ENCODE data around the gene ABTB2. TPM values are rescaled to one million over a fixed set of nuclear protein-coding genes. Genes with fewer than 3 reads are reported as not detected.

The ABTB2 gene
- total RNA-seq, 4 donors from 2014 or later: 5.4 to 15.6 (median 12.8) TPM

GRCh38 chr11:34379079-34379478 is 21.3 kb upstream of the ABTB2 start:
- Histone ChIP-seq H3K27me3 (no peaks in the 10 kb centered on the region), H3K4me3 (no peak overlapping the region), H3K36me3 (no peaks in the 10 kb centered on the region), H3K9me3 (peaks cover 5% of the 10 kb centered on the region), H3K27ac (no peak overlapping the region), H3K4me1 (no peaks in the 10 kb centered on the region)
- TF ChIP-seq POLR2A (IDR thresholded peaks at IDR 0.05): no peak
- no peak for TF ChIP-seq EP300 (IDR thresholded peaks at IDR 0.05)
- no peak for TF ChIP-seq POLR2AphosphoS5 (IDR thresholded peaks at IDR 0.05)
- no peak for TF ChIP-seq CTCF (IDR thresholded peaks at IDR 0.05)
- DNase-seq (ENCODE audit: low spot score in 2 of 2): no peak
- 76% methylated on average over 1 of the region's 1 CpG for WGBS

- 96% methylated on average over 1 of the region's 1 CpG for WGBS
- TF ChIP-seq EP300 (IDR thresholded peaks at IDR 0.05): no peak
- TF ChIP-seq CTCF (IDR thresholded peaks at IDR 0.05): no peak
- no peak for TF ChIP-seq POLR2AphosphoS5 (IDR thresholded peaks at IDR 0.05)
- no peak for TF ChIP-seq POLR2A (IDR thresholded peaks at IDR 0.05)
Observed at GRCh38 chr11:34373727-34374126, 15.9 kb upstream of the ABTB2 start.

GRCh38 chr11:34366522-34366921 is 8.7 kb upstream of the ABTB2 start:
- Histone ChIP-seq H3K9me3 (no peaks in the 10 kb centered on the region), H3K36me3 (no peaks in the 10 kb centered on the region), H3K27ac (no peak overlapping the region), H3K27me3 (no peaks in the 10 kb centered on the region), H3K4me1 (peaks cover 6% of the 10 kb centered on the region), H3K4me3 (no peak overlapping the region)
- TF ChIP-seq POLR2A (IDR thresholded peaks at IDR 0.05) (no peak), CTCF (IDR thresholded peaks at IDR 0.05) (no peak), EP300 (IDR thresholded peaks at IDR 0.05) (no peak), POLR2AphosphoS5 (IDR thresholded peaks at IDR 0.05) (no peak)
- no peak for DNase-seq (ENCODE audit: low spot score in 2 of 2)
- WGBS: 45% methylated on average over 2 of the region's 2 CpGs

More at GRCh38 chr11:34373727-34374126, 15.9 kb upstream of the ABTB2 start:
- no peak for DNase-seq (ENCODE audit: low spot score in 2 of 2)
- H3K4me1 ChIP-seq: peaks cover 9% of the 10 kb centered on the region
- H3K4me3 ChIP-seq: no peak overlapping the region
- no peak overlapping the region for H3K27ac ChIP-seq
- no peaks in the 10 kb centered on the region for H3K36me3 ChIP-seq
- H3K9me3 ChIP-seq: peaks cover 5% of the 10 kb centered on the region
- no peaks in the 10 kb centered on the region for H3K27me3 ChIP-seq

- Histone ChIP-seq H3K27ac (no peak overlapping the region), H3K9me3 (no peaks in the 10 kb centered on the region), H3K36me3 (no peaks in the 10 kb centered on the region), H3K27me3 (no peaks in the 10 kb centered on the region), H3K4me1 (peaks cover 2% of the 10 kb centered on the region), H3K4me3 (no peak overlapping the region)
- DNase-seq (ENCODE audit: low spot score in 2 of 2): no peak
- WGBS: 60% methylated on average over 3 of the region's 3 CpGs
- TF ChIP-seq POLR2AphosphoS5 (IDR thresholded peaks at IDR 0.05): no peak
- TF ChIP-seq CTCF (IDR thresholded peaks at IDR 0.05): no peak
- TF ChIP-seq POLR2A (IDR thresholded peaks at IDR 0.05): no peak
- TF ChIP-seq EP300 (IDR thresholded peaks at IDR 0.05): no peak
Observed at GRCh38 chr11:34364102-34364501, 6.3 kb upstream of the ABTB2 start.

- peaks cover 7% of the 10 kb centered on the region for H3K4me1 ChIP-seq
- H3K27ac ChIP-seq: no peak overlapping the region
- 76% methylated on average over 8 of the region's 8 CpGs for WGBS
- DNase-seq (ENCODE audit: low spot score in 2 of 2): no peak
- H3K36me3 ChIP-seq: no peaks in the 10 kb centered on the region
- H3K4me3 ChIP-seq: no peak overlapping the region
- TF ChIP-seq EP300 (IDR thresholded peaks at IDR 0.05) (no peak), POLR2A (IDR thresholded peaks at IDR 0.05) (no peak), CTCF (IDR thresholded peaks at IDR 0.05) (no peak), POLR2AphosphoS5 (IDR thresholded peaks at IDR 0.05) (no peak)
- no peaks in the 10 kb centered on the region for H3K9me3 ChIP-seq
- H3K27me3 ChIP-seq: no peaks in the 10 kb centered on the region
Observed at GRCh38 chr11:34363363-34364084, 5.7 kb upstream of the ABTB2 start.
